ENCODE results near the gene PUS10.

GRCh38 chr2:60976875-60977561 lies 41.0 kb downstream of the PUS10 start:
- TF ChIP-seq POLR2A (IDR thresholded peaks at IDR 0.05): no peak
- TF ChIP-seq CTCF (IDR thresholded peaks at IDR 0.05): no peak
